HG02623 (cell line): ENCODE data around the gene BTN1A1.

Experiments
- ATAC-seq: cut with Tn5 transposase; IDR thresholded peaks from one replicate; pipeline ENCODE4 v1.9.1; 2021; ENCODE audit warnings: moderate library complexity; ENCODE audit not compliant: unreplicated experiment

BTN1A1 gene

DNA sequence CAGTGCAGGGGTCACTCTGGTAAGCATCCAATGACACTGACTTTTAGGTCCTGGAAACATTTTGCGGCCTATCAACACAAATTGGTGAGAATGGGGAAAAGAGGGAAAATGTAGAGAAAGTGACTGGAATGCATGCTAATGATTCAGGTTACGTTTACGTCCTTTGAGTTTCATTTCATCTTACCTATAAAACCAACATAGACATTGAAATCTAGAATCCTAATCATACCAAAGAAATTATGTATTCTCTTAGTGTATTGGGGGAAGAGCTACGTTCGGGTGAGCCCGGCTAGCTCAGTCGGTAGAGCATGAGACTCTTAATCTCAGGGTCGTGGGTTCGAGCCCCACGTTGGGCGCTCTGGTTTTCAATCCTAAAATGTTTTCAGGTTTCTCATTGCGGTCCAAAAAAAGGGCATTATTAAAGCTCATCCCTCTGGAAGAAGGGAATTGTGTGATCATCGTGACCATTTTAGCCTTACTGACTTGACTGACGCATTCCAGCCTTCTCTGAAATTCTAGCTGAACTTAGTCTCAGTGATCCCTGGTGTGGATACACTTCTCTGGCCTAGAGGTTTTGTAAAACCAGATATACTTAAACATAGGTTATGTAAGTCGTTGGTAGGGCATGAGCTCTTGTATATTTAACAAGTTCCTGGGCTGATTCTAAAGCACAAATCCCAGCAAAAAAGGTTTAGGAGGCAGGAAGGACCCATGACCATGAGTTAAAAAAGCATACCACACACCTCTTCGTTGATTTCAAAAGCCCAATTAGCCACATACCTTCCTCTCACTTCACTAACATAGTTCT lies 56.4 kb downstream of the BTN1A1 start:
- no peak for ATAC-seq
